Stimulated activated CD4-positive, alpha-beta T cell treated with anti-CD3 and anti-CD28 coated beads, Interleukin-12 subunit alpha, Interleukin-12 subunit beta, amount 100 ng/mL, for 48 hours (primary cell): Measurements from ENCODE around the gene IFI6.
"Not testable (repeated sequence)": the region's sequence is repeated elsewhere in the genome, so short reads cannot be mapped to it uniquely, and the experiment has no call there.

Source experiments
- DNase-seq, 3 donors: peaks; one replicate each; pipeline ENCODE4 v3.0.0-alpha.2; 2020; ENCODE audit warnings: low read depth in 2 of 3, low spot score in 1 of 3

IFI6 gene, protein sequence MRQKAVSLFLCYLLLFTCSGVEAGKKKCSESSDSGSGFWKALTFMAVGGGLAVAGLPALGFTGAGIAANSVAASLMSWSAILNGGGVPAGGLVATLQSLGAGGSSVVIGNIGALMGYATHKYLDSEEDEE

DNA sequence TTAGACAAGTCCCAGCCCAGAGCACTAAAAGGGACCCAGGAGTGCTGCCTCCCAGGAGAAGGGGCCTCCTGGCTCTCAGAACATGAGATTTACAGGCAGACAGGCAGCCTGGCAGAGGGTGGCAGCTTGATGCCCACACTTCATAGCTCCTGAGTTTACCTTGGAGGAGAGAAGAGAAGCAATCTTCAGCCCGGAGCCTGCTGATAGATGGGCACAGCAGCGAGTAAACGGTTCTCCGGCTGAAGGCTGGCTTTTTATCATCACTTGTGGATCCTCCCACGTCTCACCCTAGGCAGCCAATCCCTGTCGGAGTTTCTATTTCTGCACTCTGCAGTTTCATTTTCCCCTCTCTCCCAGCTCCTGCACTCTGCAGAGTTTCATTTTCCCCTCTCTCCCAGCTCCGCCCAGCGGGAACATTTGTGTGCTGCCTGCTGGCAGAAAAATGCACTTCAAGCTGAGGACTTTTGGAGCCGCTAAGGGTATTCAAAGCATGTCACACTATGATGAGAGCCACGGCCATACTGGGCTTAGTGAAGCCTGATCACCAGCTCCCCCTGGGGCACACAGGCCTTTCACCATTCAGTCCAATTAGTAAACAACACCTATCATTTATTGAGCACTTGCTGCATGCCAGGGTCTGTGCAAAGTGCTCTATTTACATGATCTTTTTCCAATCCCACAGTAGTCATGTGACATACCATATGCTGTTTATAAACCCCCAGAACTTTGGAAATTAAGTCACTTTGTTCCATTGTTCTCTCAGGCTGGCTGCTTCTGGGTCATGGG is at the start of gene IFI6:
Gene IFI6 (minus strand): TSS at position 229 of the 786 bp plus-strand sequence. CDS start 2,878 bp downstream, outside the sequence.
- DNase-seq = peak; percentile 62 to 67 (median 67)

DNA sequence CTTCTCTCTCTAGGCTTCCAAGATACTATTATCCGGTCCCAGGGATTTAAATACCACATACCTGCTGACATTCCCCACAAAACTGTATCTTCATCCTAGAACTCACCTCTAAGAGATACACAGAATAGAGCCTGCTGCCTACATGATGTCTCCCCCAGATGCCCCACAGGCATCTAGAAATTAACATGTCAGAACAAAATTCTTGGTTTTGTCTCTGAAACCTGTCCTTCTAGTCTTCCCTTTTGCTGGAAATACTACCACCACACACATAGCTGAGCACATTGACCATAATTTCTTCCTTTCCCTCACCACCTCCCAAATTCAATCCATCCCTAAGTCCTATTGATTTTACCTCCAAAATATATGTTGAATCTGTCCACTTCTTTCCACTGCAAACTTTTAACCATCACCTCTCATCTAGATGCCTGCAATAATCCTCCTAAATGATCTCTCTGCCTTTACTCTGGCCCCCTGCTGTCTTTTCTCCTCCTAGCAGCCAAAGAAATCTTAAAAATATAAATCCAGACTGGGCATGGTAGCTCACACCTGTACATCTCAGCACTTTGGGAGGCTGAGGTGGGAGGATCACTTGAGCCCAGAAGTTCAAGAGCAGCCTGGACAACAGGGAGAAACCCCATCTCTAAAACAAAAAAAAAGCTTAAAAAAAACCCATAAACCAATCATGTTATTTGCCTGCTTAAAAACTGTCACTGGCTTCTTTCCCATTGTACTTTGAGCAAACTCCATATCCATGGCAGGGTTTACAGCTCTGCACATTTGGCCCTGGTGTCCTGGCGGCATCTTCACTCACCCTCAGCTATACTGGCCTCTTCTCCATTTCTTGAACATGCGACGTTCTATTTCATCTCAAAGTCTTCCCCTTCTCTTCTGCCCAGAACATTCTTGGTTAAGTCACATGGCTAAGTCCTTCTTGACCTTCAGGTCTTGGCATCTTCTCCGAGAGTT is 47.6 kb upstream of the IFI6 start:
- no peak for DNase-seq

DNA sequence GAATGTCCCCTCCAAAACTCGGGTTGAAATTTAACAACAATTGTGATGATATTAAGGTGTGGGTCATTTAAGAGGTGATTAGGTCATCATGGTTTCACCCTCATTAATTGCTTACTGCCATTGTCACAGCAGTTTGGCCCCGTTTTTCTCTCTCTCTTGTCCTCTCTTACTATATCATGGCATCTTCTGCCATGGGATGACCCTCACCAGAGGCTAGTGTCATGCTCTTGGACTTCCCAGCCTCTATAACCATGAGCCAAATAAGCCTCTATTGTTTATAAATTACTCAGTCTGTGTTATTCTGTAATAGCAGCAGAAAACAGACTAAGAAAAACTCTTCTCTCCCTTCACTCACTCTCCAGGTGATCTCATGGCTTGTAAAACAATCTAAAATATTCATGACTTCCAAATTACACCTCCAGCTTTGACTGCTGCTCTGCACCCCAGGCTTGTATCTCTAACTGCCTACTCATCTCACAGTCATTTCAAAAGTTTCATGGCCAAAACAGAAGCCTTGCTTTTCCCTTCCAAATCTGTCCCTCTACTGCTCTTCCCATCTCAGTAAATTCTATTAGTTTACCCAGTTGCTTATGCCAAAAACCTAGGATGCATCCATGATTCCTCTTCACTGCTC is 44.4 kb upstream of the IFI6 start:
- DNase-seq = no peak

DNA sequence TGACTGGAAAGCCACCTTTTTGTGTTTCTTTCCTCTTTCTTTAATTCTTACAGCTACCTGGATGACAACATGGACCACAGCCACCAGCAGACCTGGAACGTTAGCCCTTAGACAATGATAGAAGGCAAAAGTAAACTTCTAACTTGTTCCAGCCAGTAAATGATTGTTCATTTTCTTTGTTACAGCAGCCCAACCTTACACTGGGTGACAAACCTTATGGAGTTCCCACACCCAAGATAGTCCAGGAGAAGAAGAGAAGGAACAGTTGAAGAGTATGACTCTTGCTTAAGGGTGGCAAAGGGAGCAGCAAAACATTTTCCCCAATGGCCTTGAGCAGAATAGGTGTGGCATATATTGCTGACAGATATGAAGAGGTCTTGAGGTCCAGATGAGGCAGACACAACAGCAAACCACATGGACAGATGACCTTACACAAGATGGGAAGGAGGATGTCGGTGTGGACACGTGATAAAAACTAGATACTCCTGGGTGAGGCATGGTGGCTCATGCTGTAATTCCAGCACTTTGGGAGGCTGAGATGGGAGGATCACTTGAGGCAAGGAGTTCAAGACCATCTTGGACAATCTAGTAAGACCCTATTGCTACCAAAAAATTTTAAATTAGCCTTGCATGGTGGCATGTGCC is 42.0 kb upstream of the IFI6 start:
- no peak for DNase-seq

DNA sequence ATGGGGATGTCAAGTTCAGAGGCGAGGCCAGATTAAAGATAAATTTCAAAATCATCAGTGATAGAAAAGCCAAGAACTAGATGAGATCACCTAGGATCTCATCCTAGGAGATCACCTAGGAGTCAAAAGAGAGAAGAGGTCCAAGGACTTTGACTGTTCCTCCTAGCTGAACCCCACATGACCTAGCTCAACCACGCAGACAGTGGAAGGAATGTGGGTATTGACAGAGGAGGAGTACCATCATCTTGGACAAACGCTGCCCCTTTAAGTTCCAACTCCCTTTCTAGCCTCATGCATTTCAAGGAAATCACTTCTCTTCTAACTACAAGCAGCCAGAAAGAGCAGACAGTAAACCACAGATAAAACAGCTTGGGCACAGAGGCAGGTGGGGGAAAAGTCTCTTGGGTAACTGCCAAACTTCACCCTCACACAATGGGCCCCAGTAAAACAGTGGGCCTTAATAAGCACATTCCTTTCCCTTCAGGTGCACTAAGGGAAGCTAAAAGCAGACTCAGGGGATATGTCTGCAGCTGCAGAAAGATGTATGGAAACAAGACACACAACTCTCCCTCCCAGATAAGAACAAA is 41.2 kb upstream of the IFI6 start:
- no peak for DNase-seq

DNA sequence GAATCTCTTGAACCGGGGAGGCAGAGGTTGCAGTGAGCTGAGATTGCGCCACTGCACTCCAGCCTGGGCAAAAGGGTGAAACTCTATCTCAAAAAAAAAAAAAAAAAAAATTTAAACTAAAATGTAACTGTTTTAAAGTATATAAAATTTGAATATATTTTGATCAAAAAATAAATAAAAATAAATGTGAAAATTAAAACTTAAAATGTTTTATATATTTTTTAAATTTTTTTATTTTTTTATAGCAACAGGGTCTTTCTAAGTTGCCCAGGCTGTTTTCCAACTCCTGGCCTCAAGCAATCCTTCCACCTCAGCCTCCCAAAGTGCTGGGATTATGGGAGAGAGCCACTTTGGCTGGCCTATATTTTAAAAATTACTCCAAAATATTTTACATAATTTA is 38.6 kb upstream of the IFI6 start:
- DNase-seq = no peak

DNA sequence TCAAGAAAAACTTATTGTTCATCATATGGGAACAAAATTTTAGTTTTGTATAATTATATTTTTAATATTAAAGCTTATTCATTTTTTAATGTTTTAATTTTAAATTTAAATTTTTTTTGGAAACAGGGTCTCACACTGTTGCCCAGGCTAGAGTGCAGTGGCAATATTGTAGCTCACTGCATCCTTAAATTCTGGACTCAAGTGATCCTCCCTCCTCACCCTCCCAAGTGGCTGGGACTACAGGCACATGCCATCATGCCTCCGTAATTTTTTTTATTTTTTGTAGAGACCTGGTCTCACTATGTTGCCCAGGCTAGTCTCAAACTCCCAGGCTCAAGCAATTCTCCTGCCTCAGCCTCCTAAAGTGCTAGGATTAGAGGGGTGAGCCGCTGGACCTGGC is 33.6 kb upstream of the IFI6 start:
- no peak for DNase-seq

DNA sequence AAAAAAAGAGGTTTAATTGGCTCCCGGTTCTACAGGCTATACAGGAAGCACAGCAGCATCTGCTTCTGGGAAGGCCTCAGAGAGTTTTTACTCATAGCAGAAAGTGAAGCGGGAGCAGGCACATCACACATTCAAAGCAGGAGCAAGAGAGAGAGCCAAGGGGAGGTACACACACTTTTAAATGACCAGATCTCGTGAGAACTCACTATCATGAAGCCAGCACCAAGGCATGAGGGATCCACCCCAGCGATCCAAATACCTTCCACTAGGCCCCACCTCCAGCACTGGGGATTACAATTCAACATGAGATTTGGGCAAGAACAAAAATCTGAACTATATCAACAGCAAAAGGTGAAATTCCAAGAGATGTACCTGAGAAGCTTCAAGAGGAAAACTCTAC is 33.0 kb upstream of the IFI6 start:
- DNase-seq = no peak

DNA sequence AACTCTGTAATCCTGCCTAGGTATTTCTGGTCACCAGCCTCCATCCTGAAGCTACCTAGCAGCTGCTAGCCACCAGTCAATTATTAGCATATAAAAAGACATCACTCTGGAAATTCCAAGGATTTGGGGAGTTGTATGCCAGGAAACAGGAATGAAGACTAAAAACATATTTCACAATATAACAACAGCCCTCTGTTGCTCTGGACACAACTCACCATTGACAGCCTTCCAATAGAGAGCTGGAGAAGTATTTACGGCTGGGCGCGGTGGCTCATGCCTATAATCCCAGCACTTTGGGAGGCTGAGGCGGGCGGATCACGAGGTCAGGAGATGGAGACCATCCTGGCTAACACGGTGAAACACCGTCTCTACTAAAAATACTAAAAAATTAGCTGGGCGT is 24.8 kb upstream of the IFI6 start:
- DNase-seq = not testable (repeated sequence)

DNA sequence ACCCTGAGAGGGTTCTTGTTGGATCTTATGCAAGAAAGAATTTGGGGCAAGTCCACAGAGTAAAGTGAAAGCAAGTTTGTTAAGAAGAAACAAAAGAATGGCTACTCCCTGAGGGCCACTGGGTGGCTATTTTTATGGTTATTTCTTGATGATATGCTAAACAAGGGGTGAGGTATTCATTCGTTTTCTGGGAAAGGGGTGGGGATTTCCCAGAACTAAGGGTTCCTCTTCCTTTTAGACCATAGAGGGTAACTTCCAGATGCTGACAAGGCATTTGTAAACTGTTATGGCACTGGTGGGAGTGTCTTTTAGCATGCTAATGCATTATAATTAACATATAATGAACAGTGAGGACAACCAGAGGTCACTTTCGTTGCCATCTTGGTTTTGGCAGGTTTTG is 18.2 kb upstream of the IFI6 start:
- no peak for DNase-seq

DNA sequence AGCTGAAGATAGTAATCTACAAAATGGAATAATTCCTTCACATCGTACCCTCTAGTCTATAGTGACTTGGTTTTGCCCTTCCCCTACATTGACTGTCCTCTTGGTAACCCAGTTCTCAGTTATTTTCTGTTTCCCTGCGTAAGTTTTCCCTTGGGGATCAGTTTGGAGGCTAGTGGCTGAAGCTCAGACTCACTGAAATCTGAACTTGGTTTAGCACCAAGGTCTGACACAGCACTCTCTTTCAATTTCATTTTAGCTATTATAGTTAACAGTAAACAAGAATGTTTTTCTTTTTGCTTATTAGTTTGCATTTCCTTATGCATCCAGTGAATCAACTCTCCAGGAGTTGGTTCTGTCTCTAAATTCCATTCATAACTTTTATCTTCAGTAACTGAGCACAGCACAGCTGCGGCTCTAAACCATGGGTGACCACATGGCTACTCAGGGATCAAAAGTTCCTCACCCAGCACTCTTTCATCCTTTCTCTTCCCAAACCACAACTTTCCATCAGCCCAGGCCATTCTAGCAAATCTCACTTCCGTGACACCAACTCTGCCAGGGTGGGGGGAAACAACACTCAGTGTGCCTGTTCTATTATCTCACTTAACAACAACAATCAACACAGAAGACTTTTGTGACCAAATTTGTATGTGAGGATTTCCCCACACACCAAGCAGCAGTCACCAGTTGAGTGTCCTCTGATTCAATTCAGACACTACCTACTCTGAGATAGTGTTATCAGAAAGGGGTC is 17.6 kb upstream of the IFI6 start:
- no peak for DNase-seq

DNA sequence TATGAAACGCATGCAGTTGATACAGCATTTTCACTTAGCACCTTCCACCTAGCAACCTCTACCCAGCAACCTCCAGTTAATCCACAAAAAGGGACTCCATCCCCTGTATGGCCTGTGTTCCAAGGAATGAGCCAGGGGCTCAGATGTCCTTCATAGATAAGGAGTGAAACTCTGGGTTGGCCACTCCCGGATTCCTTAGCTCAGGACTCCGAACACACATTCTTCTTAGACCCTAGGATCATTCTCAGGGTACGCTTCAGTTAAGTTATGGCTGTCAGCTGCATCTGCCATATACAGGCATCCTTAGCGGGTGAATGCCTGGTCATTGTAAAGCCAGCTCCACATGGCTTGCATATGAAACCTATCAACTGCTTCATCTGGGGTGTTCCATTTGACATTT is 15.9 kb upstream of the IFI6 start:
- DNase-seq = no peak

DNA sequence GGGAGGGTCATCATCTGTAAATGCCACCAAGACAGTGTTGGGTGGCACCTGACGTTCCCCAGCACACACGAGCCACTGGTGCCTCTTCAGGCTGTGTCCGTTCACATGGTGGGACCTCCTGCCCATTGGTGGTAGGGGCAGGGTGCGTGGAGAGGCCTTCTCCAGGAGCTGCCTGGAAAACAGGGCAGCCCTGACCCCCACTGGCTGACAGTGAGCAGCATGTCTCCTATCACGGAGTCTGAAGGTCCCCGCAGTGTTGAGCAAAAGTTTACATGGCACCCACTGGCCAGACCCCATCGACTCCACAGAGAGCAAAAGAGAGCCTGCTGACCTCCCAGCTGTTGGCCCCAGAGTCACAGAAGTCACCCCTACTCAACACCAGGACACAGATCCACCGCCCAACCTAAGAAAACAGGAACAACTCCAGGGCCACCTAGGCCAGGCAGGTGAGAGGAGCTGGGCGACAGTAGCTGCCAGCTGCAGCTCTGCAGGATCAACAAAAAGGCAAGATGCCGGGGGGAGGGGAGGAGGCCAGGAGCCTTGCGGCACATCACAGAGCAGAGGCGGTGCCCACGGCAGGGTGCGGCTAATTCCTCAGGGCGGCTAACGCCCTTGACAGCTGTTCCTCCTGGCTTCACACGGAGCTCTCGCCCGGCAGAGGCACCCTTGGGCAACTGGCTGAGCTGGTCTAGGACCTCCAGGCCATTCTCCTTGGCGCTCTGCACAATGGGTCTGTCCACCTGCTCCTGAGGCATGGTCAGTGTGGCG is 14.4 kb upstream of the IFI6 start:
- no peak for DNase-seq

DNA sequence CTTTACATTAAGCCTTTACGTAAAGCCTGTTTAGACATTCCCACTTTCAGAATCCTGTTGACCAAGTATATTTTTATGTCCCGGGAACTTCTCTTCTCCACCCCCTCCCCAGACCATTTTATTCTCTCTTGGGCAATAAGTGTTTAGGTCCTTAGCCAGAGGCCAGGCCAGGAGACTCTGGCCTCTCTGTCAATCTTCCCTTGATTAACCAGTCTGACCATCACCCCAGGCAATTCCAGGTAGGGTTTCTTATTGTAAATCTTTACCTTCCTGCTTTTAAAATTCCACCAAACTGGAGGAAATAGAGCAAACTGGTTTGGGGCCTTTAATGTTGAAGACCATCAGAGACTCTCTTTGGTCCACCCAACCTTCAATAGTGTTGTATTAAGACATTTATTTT is 12.2 kb upstream of the IFI6 start:
- no peak for DNase-seq

DNA sequence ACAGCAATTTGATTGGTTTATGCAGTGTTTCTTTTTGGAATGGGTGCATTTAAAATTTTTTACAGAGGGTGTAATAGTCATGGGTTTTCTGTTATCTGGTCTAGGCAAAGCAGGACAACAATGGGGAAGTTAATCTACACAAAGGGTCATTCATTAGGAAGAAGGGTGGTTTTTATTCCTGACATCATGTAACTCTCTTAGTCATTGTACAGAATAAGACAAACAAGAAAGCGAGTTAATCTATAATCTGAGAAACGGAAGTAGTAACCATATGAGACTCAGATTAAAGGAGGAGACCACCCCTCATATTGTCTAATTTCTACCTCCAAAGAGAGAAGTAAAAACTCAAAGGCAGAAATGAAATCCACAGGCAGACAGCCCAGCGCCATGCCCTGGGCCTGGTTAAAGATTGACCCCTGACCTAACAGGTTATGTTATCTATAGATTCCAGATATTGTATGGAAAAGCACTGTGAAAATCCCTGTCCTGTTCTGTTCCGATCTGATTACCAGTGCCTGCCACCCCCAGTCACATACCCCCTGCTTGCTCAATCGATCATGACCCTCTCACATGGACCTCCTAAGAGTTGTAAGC is 10.5 kb upstream of the IFI6 start:
- no peak for DNase-seq

DNA sequence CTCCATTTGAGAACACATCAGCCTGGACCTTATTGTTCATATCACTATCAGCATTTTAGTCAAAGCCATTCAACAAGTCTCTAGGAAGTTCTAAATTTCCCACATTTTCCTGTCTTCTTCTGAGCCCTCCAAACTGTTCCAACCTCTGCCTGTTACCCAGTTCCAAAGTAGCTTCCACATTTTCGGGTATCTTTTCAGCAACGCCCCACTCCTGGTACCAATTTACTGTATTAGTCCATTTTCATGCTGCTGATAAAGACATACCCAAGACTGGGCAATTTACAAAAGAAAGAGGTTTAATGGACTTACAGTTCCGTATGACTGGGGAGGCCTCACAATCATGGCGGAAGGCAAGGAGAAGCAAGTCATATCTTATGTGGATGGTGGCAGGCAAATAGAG is 9.6 kb upstream of the IFI6 start:
- DNase-seq = not testable (repeated sequence)

DNA sequence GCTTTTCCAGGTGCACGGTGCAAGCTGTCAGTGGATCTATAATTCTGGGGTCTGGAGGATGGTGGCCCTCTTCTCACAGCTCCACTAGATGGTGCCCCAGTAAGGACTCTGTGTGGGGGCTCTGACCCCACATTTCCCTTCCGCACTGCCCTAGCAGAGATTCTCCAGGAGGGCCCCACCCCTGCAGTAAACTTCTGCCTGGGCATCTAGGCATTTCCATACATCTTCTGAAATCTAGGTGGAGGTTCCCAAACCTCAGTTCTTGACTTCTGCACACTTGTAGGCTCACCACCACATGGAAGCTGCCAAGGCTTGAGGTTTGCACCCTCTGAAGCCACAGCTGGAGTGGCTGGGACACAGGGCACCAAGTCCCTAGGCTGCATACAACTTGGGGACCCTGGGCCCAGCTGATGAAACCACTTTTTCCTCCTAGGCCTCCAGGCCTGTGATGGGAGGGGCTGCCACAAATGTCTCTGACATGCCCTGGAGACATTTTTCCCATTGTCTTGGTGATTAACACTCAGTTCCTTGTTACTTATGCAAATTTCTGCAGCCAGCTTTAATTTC is 8.3 kb upstream of the IFI6 start:
- not testable (repeated sequence) for DNase-seq

DNA sequence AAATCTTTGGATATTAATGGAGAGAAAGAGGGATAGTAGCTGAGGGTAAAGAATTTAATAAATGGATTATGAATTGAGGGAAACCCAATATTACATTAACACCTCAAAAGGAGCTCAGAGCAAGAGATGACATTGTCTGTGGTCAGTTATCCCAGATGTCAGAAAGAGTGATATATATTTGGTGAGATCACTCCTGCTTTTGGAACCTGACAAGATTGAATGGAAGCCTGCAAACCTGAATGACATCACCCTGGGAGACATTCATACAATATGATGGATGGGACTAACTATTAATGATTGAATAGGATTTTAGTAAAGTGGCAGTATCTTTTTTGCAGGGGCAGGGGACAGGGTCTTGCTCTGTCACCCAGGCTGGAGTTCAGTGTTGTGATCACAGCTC is 6.8 kb upstream of the IFI6 start:
- DNase-seq = no peak
